ENCODE data around the gene DOCK10.

The DOCK10 gene

GRCh38 chr2:224903621-224904020, 138.6 kb downstream of the DOCK10 start:
- Histone ChIP-seq H3K4me2 (ENCODE audit: low read length) (no peak overlapping the region), H3K4me3 (ENCODE audit: low read length) (no peak overlapping the region), H3K36me3 (ENCODE audit: insufficient read depth, low read length) (peaks cover 5% of the 10 kb centered on the region), H3K4me1 (ENCODE audit: control insufficient read depth, insufficient read depth, low read length) (peaks cover 5% of the 10 kb centered on the region), H3K9me3 (replicated peaks; ENCODE audit: low read length) (no peaks in the 10 kb centered on the region), H3K27me3 (ENCODE audit: control insufficient read depth, insufficient read depth, low read length) (no peaks in the 10 kb centered on the region), H3K9ac (ENCODE audit: low read depth, low read length) (no peak overlapping the region)

- no peaks in the 10 kb centered on the region for H3K9me3 ChIP-seq (replicated peaks; ENCODE audit: low read length)
- no peaks in the 10 kb centered on the region for H3K36me3 ChIP-seq (ENCODE audit: insufficient read depth, low read length)
- H3K4me1 ChIP-seq (ENCODE audit: control insufficient read depth, insufficient read depth, low read length) = peaks cover 5% of the 10 kb centered on the region
- no peak overlapping the region for H3K9ac ChIP-seq (ENCODE audit: low read depth, low read length)
- no peaks in the 10 kb centered on the region for H3K27me3 ChIP-seq (ENCODE audit: control insufficient read depth, insufficient read depth, low read length)
- H3K4me2 ChIP-seq (ENCODE audit: low read length) = no peak overlapping the region
- H3K4me3 ChIP-seq (ENCODE audit: low read length) = no peak overlapping the region
These were observed 141.1 kb downstream of the DOCK10 start for GRCh38 chr2:224901121-224901676.

GRCh38 chr2:224895377-224895776, 146.9 kb downstream of the DOCK10 start:
- H3K27me3 ChIP-seq (ENCODE audit: control insufficient read depth, insufficient read depth, low read length) = no peaks in the 10 kb centered on the region
- no peak overlapping the region for H3K4me2 ChIP-seq (ENCODE audit: low read length)
- no peaks in the 10 kb centered on the region for H3K4me1 ChIP-seq (ENCODE audit: control insufficient read depth, insufficient read depth, low read length)
- no peaks in the 10 kb centered on the region for H3K9me3 ChIP-seq (replicated peaks; ENCODE audit: low read length)
- H3K36me3 ChIP-seq (ENCODE audit: insufficient read depth, low read length) = peaks cover 30% of the 10 kb centered on the region
- no peak overlapping the region for H3K4me3 ChIP-seq (ENCODE audit: low read length)
- H3K9ac ChIP-seq (ENCODE audit: low read depth, low read length) = no peak overlapping the region

GRCh38 chr2:224894356-224894755, 147.9 kb downstream of the DOCK10 start:
- H3K36me3 ChIP-seq (ENCODE audit: insufficient read depth, low read length) = peaks cover 33% of the 10 kb centered on the region
- no peaks in the 10 kb centered on the region for H3K4me1 ChIP-seq (ENCODE audit: control insufficient read depth, insufficient read depth, low read length)
- H3K9me3 ChIP-seq (replicated peaks; ENCODE audit: low read length) = no peaks in the 10 kb centered on the region
- H3K27me3 ChIP-seq (ENCODE audit: control insufficient read depth, insufficient read depth, low read length) = no peaks in the 10 kb centered on the region
- no peak overlapping the region for H3K4me3 ChIP-seq (ENCODE audit: low read length)
- no peak overlapping the region for H3K9ac ChIP-seq (ENCODE audit: low read depth, low read length)
- no peak overlapping the region for H3K4me2 ChIP-seq (ENCODE audit: low read length)

DNA sequence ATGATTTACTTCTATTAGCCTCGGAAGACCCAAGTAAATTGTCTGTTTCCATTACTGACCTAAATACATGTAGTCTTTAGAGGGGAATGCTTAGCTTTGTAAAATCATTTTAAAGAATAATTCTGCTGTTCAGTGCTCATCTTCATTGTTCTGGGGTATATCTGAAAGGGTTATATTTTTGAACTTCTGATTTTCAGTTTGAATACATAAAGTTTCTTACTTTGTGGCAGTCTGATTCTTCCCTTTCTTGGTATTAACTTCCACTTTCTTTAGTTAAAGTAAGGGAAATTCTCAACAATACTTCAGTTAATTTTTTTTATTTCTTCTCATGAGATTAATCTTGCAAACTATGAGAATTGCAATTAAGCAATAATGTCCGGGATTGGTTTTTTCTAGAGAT, 148.4 kb downstream of the DOCK10 start:
- Histone ChIP-seq H3K4me3 (ENCODE audit: low read length) (no peak overlapping the region), H3K4me1 (ENCODE audit: control insufficient read depth, insufficient read depth, low read length) (no peaks in the 10 kb centered on the region), H3K36me3 (ENCODE audit: insufficient read depth, low read length) (peaks cover 34% of the 10 kb centered on the region), H3K4me2 (ENCODE audit: low read length) (no peak overlapping the region), H3K9me3 (replicated peaks; ENCODE audit: low read length) (no peaks in the 10 kb centered on the region), H3K9ac (ENCODE audit: low read depth, low read length) (no peak overlapping the region), H3K27me3 (ENCODE audit: control insufficient read depth, insufficient read depth, low read length) (no peaks in the 10 kb centered on the region)

DNA sequence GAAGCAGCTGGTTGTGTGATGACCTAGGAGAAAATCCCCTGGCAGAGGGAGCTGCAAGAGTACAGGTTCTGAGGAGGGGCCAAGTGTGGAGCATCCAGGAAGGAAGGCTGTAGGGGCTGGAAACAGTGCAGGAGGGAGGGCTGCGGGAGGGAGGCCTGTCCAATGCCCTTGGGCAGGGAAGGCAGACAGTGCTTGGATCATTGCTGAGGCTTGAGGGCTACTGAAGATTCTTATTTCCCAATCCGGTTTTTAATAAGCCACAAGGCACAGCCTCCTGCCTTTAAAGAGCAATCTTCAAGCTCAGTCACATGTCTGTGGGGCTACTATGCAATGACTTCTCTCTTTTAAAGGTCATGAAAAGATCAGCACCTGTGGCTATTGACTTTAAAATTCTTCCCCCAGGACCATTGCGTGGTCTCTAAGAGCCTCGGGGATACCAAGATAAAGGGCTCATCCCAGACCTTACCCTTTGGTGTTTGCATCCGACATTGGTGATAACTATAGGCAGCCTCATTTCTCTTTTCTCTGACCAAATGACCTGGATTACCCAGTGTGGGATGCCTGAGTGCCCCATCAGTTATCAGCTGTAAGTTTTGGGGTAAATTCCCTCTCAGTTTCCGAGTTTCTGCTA, 149.6 kb downstream of the DOCK10 start:
- no peaks in the 10 kb centered on the region for H3K27me3 ChIP-seq (ENCODE audit: control insufficient read depth, insufficient read depth, low read length)
- H3K4me2 ChIP-seq (ENCODE audit: low read length) = no peak overlapping the region
- H3K9me3 ChIP-seq (replicated peaks; ENCODE audit: low read length) = no peaks in the 10 kb centered on the region
- H3K4me1 ChIP-seq (ENCODE audit: control insufficient read depth, insufficient read depth, low read length) = peaks cover 3% of the 10 kb centered on the region
- H3K4me3 ChIP-seq (ENCODE audit: low read length) = no peak overlapping the region
- peaks cover 42% of the 10 kb centered on the region for H3K36me3 ChIP-seq (ENCODE audit: insufficient read depth, low read length)
- no peak overlapping the region for H3K9ac ChIP-seq (ENCODE audit: low read depth, low read length)

- H3K4me3 ChIP-seq (ENCODE audit: low read length) = no peak overlapping the region
- no peaks in the 10 kb centered on the region for H3K27me3 ChIP-seq (ENCODE audit: control insufficient read depth, insufficient read depth, low read length)
- no peak overlapping the region for H3K4me2 ChIP-seq (ENCODE audit: low read length)
- no peak overlapping the region for H3K9ac ChIP-seq (ENCODE audit: low read depth, low read length)
- peaks cover 26% of the 10 kb centered on the region for H3K4me1 ChIP-seq (ENCODE audit: control insufficient read depth, insufficient read depth, low read length)
- peaks cover 39% of the 10 kb centered on the region for H3K36me3 ChIP-seq (ENCODE audit: insufficient read depth, low read length)
- no peaks in the 10 kb centered on the region for H3K9me3 ChIP-seq (replicated peaks; ENCODE audit: low read length)
These were observed 151.9 kb downstream of the DOCK10 start for GRCh38 chr2:224890372-224890771.

DNA sequence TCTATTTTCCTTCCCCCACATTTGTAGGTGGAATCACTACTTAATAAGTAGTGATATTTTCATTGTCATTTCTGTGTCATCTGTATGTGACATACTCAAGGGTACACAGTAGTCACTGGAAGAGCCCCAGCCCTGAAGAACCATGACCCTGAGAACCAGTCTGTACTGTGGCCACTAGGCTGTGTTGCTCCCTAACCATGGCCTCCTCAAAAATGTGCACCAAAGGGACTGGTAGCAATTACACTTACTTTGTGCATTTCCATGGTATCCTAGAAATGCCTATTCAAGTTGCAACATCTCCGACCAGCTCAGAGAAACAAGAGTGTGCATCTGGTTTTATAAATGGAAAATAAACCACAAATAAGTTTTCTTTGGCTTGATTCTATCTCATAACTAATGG, 155.1 kb downstream of the DOCK10 start:
- Histone ChIP-seq H3K36me3 (ENCODE audit: insufficient read depth, low read length) (peaks cover 33% of the 10 kb centered on the region), H3K9me3 (replicated peaks; ENCODE audit: low read length) (no peaks in the 10 kb centered on the region), H3K27me3 (ENCODE audit: control insufficient read depth, insufficient read depth, low read length) (no peaks in the 10 kb centered on the region), H3K4me1 (ENCODE audit: control insufficient read depth, insufficient read depth, low read length) (peaks cover 57% of the 10 kb centered on the region), H3K4me3 (ENCODE audit: low read length) (no peak overlapping the region), H3K4me2 (ENCODE audit: low read length) (peak overlapping the region; percentile 72), H3K9ac (ENCODE audit: low read depth, low read length) (peak overlapping the region; percentile 73)

- H3K36me3 ChIP-seq (ENCODE audit: insufficient read depth, low read length) = peaks cover 38% of the 10 kb centered on the region
These were observed 156.3 kb downstream of the DOCK10 start for GRCh38 chr2:224885836-224886547.

GRCh38 chr2:224885291-224885690, 157.0 kb downstream of the DOCK10 start:
- H3K27me3 ChIP-seq (ENCODE audit: control insufficient read depth, insufficient read depth, low read length) = no peaks in the 10 kb centered on the region
- H3K4me3 ChIP-seq (ENCODE audit: low read length) = no peak overlapping the region
- peak overlapping the region; percentile 19 for H3K9ac ChIP-seq (ENCODE audit: low read depth, low read length)
- H3K36me3 ChIP-seq (ENCODE audit: insufficient read depth, low read length) = peaks cover 45% of the 10 kb centered on the region
- peak overlapping the region; percentile 72 for H3K4me2 ChIP-seq (ENCODE audit: low read length)
- peaks cover 71% of the 10 kb centered on the region for H3K4me1 ChIP-seq (ENCODE audit: control insufficient read depth, insufficient read depth, low read length)
- no peaks in the 10 kb centered on the region for H3K9me3 ChIP-seq (replicated peaks; ENCODE audit: low read length)

More at GRCh38 chr2:224885836-224886547, 156.3 kb downstream of the DOCK10 start:
- H3K4me2 ChIP-seq (ENCODE audit: low read length) = peak overlapping the region; percentile 72
- peaks cover 68% of the 10 kb centered on the region for H3K4me1 ChIP-seq (ENCODE audit: control insufficient read depth, insufficient read depth, low read length)
- peak overlapping the region; percentile 39 for H3K4me3 ChIP-seq (ENCODE audit: low read length)
- no peaks in the 10 kb centered on the region for H3K9me3 ChIP-seq (replicated peaks; ENCODE audit: low read length)
- H3K27me3 ChIP-seq (ENCODE audit: control insufficient read depth, insufficient read depth, low read length) = no peaks in the 10 kb centered on the region
- H3K9ac ChIP-seq (ENCODE audit: low read depth, low read length) = peak overlapping the region; percentile 73

- no peak overlapping the region for H3K9ac ChIP-seq (ENCODE audit: low read depth, low read length)
- H3K4me2 ChIP-seq (ENCODE audit: low read length) = no peak overlapping the region
- peaks cover 71% of the 10 kb centered on the region for H3K4me1 ChIP-seq (ENCODE audit: control insufficient read depth, insufficient read depth, low read length)
- H3K9me3 ChIP-seq (replicated peaks; ENCODE audit: low read length) = no peaks in the 10 kb centered on the region
- no peak overlapping the region for H3K4me3 ChIP-seq (ENCODE audit: low read length)
- H3K27me3 ChIP-seq (ENCODE audit: control insufficient read depth, insufficient read depth, low read length) = no peaks in the 10 kb centered on the region
- H3K36me3 ChIP-seq (ENCODE audit: insufficient read depth, low read length) = peaks cover 45% of the 10 kb centered on the region
These were observed 158.1 kb downstream of the DOCK10 start for GRCh38 chr2:224884188-224884587.

Data from skeletal muscle satellite cell (primary cell).